ENCODE measurements around the gene GYG2. TPM values are rescaled to one million over a fixed set of nuclear protein-coding genes. Genes with fewer than 3 reads are reported as not detected.

GYG2 gene
- total and polyA plus RNA-seq, 2 donors from 2014 or later: 2.2 to 2.9 TPM

GRCh38 chrX:2901367-2902036 lies 72.8 kb downstream of the GYG2 start:
- H3K27ac ChIP-seq (ENCODE audit: low read depth in 2 of 2, low read length in 2 of 2): no peak overlapping the region
- H3K36me3 ChIP-seq (ENCODE audit: control insufficient read depth in 2 of 3, insufficient read depth in 3 of 3, low read length in 3 of 3): no peaks in the 10 kb centered on the region
- DNase-seq (no peak), FAIRE-seq (no peak)
- H3K4me3 ChIP-seq (ENCODE audit: low read length in 3 of 3): no peak overlapping the region
- intact Hi-C loops (cut with DNase I): no loop called here
- no peaks in the 10 kb centered on the region for H3K27me3 ChIP-seq (ENCODE audit: control insufficient read depth, insufficient read depth, low read length)
- H3K9me3 ChIP-seq (ENCODE audit: control insufficient read depth in 2 of 3, insufficient read depth in 1 of 3, low read length in 3 of 3): no peaks in the 10 kb centered on the region
- peaks cover 0 to 6% (median 3%) of the 10 kb centered on the region in 3 donors for H3K4me1 ChIP-seq (ENCODE audit: control insufficient read depth in 2 of 3, insufficient read depth in 2 of 3, low read depth in 1 of 3, low read length in 3 of 3)
- no peak for TF ChIP-seq CTCF (IDR thresholded peaks at IDR 0.05; ENCODE audit: borderline replicate concordance, extremely low read depth, insufficient read depth)
- no peak overlapping the region for H3K9ac ChIP-seq (ENCODE audit: low read length in 3 of 3)

- Histone ChIP-seq H3K9me3 (ENCODE audit: control insufficient read depth in 2 of 3, insufficient read depth in 1 of 3, low read length in 3 of 3) (no peaks in the 10 kb centered on the region), H3K9ac (ENCODE audit: low read length in 3 of 3) (no peak overlapping the region), H3K27ac (ENCODE audit: low read depth in 2 of 2, low read length in 2 of 2) (no peak overlapping the region), H3K27me3 (ENCODE audit: control insufficient read depth, insufficient read depth, low read length) (no peaks in the 10 kb centered on the region), H3K4me1 (ENCODE audit: control insufficient read depth in 2 of 3, insufficient read depth in 2 of 3, low read depth in 1 of 3, low read length in 3 of 3) (peaks cover 0 to 3% (median under 1%) of the 10 kb centered on the region in 3 donors), H3K36me3 (ENCODE audit: control insufficient read depth in 2 of 3, insufficient read depth in 3 of 3, low read length in 3 of 3) (no peaks in the 10 kb centered on the region), H3K4me3 (ENCODE audit: low read length in 3 of 3) (no peak overlapping the region)
- DNase-seq: no peak
- no peak for TF ChIP-seq CTCF (IDR thresholded peaks at IDR 0.05; ENCODE audit: borderline replicate concordance, extremely low read depth, insufficient read depth)
- FAIRE-seq: no peak
- intact Hi-C loops (cut with DNase I): no loop called here
These were observed 74.1 kb downstream of the GYG2 start for GRCh38 chrX:2902841-2903240.

GRCh38 chrX:2903366-2903765 lies 74.6 kb downstream of the GYG2 start:
- no peak for TF ChIP-seq CTCF (IDR thresholded peaks at IDR 0.05; ENCODE audit: borderline replicate concordance, extremely low read depth, insufficient read depth)
- no peaks in the 10 kb centered on the region for H3K36me3 ChIP-seq (ENCODE audit: control insufficient read depth in 2 of 3, insufficient read depth in 3 of 3, low read length in 3 of 3)
- no peak overlapping the region for H3K4me3 ChIP-seq (ENCODE audit: low read length in 3 of 3)
- H3K4me1 ChIP-seq (ENCODE audit: control insufficient read depth in 2 of 3, insufficient read depth in 2 of 3, low read depth in 1 of 3, low read length in 3 of 3): peaks cover 0 to 3% (median 0%) of the 10 kb centered on the region in 3 donors
- no peak overlapping the region for H3K27ac ChIP-seq (ENCODE audit: low read depth in 2 of 2, low read length in 2 of 2)
- no peaks in the 10 kb centered on the region for H3K9me3 ChIP-seq (ENCODE audit: control insufficient read depth in 2 of 3, insufficient read depth in 1 of 3, low read length in 3 of 3)
- DNase-seq (no peak), FAIRE-seq (no peak)
- H3K27me3 ChIP-seq (ENCODE audit: control insufficient read depth, insufficient read depth, low read length): no peaks in the 10 kb centered on the region
- intact Hi-C loops (cut with DNase I): no loop called here
- no peak overlapping the region for H3K9ac ChIP-seq (ENCODE audit: low read length in 3 of 3)

GRCh38 chrX:2907295-2907694 lies 78.6 kb downstream of the GYG2 start:
- H3K27me3 ChIP-seq (ENCODE audit: control insufficient read depth, insufficient read depth, low read length): no peaks in the 10 kb centered on the region
- FAIRE-seq (no peak), DNase-seq (no peak)
- intact Hi-C loops (cut with DNase I): no loop called here
- no peak overlapping the region for H3K27ac ChIP-seq (ENCODE audit: low read depth in 2 of 2, low read length in 2 of 2)
- H3K9ac ChIP-seq (ENCODE audit: low read length in 3 of 3): no peak overlapping the region
- no peak overlapping the region for H3K4me3 ChIP-seq (ENCODE audit: low read length in 3 of 3)
- no peaks in the 10 kb centered on the region for H3K4me1 ChIP-seq (ENCODE audit: control insufficient read depth in 2 of 3, insufficient read depth in 2 of 3, low read depth in 1 of 3, low read length in 3 of 3)
- H3K36me3 ChIP-seq (ENCODE audit: control insufficient read depth in 2 of 3, insufficient read depth in 3 of 3, low read length in 3 of 3): no peaks in the 10 kb centered on the region
- no peaks in the 10 kb centered on the region for H3K9me3 ChIP-seq (ENCODE audit: control insufficient read depth in 2 of 3, insufficient read depth in 1 of 3, low read length in 3 of 3)
- TF ChIP-seq CTCF (IDR thresholded peaks at IDR 0.05; ENCODE audit: borderline replicate concordance, extremely low read depth, insufficient read depth): no peak
